Measurements from ENCODE around the gene DPP10. TPM values are rescaled to one million over a fixed set of nuclear protein-coding genes. Genes with fewer than 3 reads are reported as not detected.

Gene DPP10
- total RNA-seq, 6 experiments from 2014 or later, result not detected

DNA sequence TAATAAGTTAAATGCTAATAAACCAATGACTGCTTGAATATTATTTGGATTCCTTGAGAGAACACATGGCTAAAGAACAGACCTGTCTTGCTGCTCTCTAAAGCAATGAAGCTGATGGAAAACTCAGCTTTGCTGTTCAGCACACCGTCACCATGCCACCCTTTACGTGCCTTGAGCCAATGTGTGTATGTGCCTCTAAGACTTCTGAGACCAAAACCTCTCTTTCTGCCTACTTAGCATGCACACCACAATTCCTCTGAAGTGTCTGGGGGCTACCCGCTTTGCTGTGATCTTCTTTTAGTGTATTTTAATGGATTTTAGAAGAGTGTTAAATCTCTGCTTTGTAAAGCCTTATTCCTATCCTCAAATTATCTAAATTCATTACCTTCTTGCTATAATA lies 345.0 kb downstream of the DPP10 start:
- Mint-ChIP-seq H3K4me3 (no peak overlapping the region), H3K9me3 (peaks cover 30% of the 10 kb centered on the region), H3K36me3 (ENCODE audit: low read depth) (no peaks in the 10 kb centered on the region), H3K27me3 (ENCODE audit: insufficient read depth) (no peaks in the 10 kb centered on the region), H3K27ac (no peak overlapping the region), H3K4me1 (ENCODE audit: low read depth) (no peaks in the 10 kb centered on the region)
- TF ChIP-seq, protein P1, sequence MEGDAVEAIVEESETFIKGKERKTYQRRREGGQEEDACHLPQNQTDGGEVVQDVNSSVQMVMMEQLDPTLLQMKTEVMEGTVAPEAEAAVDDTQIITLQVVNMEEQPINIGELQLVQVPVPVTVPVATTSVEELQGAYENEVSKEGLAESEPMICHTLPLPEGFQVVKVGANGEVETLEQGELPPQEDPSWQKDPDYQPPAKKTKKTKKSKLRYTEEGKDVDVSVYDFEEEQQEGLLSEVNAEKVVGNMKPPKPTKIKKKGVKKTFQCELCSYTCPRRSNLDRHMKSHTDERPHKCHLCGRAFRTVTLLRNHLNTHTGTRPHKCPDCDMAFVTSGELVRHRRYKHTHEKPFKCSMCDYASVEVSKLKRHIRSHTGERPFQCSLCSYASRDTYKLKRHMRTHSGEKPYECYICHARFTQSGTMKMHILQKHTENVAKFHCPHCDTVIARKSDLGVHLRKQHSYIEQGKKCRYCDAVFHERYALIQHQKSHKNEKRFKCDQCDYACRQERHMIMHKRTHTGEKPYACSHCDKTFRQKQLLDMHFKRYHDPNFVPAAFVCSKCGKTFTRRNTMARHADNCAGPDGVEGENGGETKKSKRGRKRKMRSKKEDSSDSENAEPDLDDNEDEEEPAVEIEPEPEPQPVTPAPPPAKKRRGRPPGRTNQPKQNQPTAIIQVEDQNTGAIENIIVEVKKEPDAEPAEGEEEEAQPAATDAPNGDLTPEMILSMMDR (IDR thresholded peaks at IDR 0.05), result no peak
- DNase-seq, result no peak

DNA sequence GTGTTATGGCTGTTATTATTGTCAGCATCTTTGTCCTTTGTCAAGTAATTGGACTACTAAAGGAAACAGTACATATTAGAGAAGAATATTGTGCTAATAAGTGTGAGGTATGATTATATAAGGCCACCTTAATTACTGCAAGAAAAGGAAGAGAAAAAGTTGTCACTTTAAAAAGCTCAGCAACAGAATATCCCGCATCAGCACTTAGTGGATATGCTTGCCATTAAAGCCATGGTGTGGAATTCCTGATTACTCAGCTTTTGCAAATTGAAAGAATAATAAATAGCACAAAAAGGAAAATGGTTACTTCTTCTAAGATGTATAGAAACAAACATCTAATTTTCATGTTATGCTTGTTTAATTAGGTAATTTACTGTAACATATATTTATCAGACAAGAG lies 347.5 kb downstream of the DPP10 start:
- Mint-ChIP-seq H3K27ac (no peak overlapping the region), H3K9me3 (peaks cover 38% of the 10 kb centered on the region), H3K4me1 (ENCODE audit: low read depth) (no peaks in the 10 kb centered on the region), H3K36me3 (ENCODE audit: low read depth) (no peaks in the 10 kb centered on the region), H3K27me3 (ENCODE audit: insufficient read depth) (no peaks in the 10 kb centered on the region), H3K4me3 (no peak overlapping the region)
- TF ChIP-seq, protein P1 (IDR thresholded peaks at IDR 0.05), result no peak
- no peak for DNase-seq

DNA sequence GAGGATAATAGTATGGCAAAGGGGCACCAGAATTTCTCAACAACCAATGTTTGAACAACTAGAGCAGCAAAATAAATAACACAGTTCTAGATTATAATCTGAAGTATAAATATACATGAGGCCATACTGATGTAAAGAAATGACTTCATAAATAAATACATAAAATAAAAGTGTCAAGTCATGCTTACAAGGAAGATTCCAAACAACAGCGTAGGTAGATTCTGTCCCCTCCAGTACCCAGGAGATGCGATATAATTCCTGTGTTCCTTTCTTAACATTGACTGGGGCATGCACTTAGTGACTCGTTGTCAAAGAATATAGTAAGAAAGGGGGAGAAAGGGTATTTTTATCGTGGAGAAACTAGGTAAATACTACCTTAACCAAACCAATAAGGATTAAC lies 355.1 kb downstream of the DPP10 start:
- H3K4me3 Mint-ChIP-seq, result no peak overlapping the region
- H3K27me3 Mint-ChIP-seq (ENCODE audit: insufficient read depth), result no peaks in the 10 kb centered on the region
- TF ChIP-seq, protein P1 (IDR thresholded peaks at IDR 0.05), result no peak
- H3K4me1 Mint-ChIP-seq (ENCODE audit: low read depth), result no peaks in the 10 kb centered on the region
- no peak overlapping the region for H3K27ac Mint-ChIP-seq
- DNase-seq, result no peak
- peaks cover 40% of the 10 kb centered on the region for H3K9me3 Mint-ChIP-seq
- no peaks in the 10 kb centered on the region for H3K36me3 Mint-ChIP-seq (ENCODE audit: low read depth)

DNA sequence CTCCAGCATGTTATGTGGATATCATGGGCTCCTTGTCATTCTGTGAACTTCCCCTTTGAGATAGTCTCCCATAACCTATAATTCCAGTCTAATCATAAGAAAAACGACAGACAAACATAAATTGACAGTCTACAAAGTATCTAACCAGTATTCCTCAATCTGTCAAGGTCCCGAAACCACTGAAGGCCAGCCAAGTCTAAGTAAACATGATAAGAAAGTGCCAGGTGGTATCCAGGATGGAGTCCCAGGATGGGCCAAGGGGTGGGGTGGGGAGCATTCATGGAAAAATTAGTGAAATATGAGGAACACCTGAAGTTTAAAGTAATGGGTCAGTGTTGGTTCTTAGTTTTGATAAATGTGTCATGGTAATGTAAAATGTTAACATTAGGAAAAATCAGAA lies 355.5 kb downstream of the DPP10 start:
- H3K27ac Mint-ChIP-seq, result no peak overlapping the region
- no peak for DNase-seq
- H3K4me1 Mint-ChIP-seq (ENCODE audit: low read depth), result no peaks in the 10 kb centered on the region
- H3K27me3 Mint-ChIP-seq (ENCODE audit: insufficient read depth), result no peaks in the 10 kb centered on the region
- H3K36me3 Mint-ChIP-seq (ENCODE audit: low read depth), result no peaks in the 10 kb centered on the region
- no peak overlapping the region for H3K4me3 Mint-ChIP-seq
- TF ChIP-seq, protein P1 (IDR thresholded peaks at IDR 0.05), result no peak
- H3K9me3 Mint-ChIP-seq, result peaks cover 37% of the 10 kb centered on the region

DNA sequence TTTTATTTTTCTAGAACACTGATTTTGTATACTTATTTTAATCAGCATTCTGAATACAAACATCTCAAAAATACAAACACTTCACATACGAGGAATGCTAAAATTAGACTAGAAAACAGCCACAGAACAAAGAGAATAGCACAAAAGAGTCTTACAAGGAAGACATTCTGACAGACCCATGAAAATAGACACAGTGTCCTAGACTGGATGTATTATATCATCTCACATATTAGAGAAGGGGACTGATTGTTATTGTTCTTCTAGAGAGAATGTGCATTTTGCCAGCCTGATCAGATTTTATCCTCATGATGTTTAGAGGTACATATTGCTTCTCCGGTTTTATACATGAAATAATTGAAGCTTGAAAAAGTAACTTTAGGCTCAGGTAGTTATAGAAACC lies 357.9 kb downstream of the DPP10 start:
- H3K27ac Mint-ChIP-seq, result no peak overlapping the region
- no peak for DNase-seq
- H3K4me1 Mint-ChIP-seq (ENCODE audit: low read depth), result no peaks in the 10 kb centered on the region
- H3K9me3 Mint-ChIP-seq, result peaks cover 37% of the 10 kb centered on the region
- H3K4me3 Mint-ChIP-seq, result no peak overlapping the region
- no peaks in the 10 kb centered on the region for H3K27me3 Mint-ChIP-seq (ENCODE audit: insufficient read depth)
- 0 out of 2 replicates have a peak, but pooled peaks cover 5% of the 10 kb centered on the region for H3K36me3 Mint-ChIP-seq (ENCODE audit: low read depth)
- TF ChIP-seq, protein P1 (IDR thresholded peaks at IDR 0.05), result no peak

GRCh38 chr2:114805195-114805594 lies 362.8 kb downstream of the DPP10 start:
- no peak for DNase-seq
- Mint-ChIP-seq H3K4me1 (ENCODE audit: low read depth) (no peaks in the 10 kb centered on the region), H3K9me3 (peaks cover 45% of the 10 kb centered on the region), H3K27me3 (ENCODE audit: insufficient read depth) (no peaks in the 10 kb centered on the region), H3K27ac (no peak overlapping the region), H3K4me3 (no peak overlapping the region), H3K36me3 (ENCODE audit: low read depth) (0 out of 2 replicates have a peak, but pooled peaks cover 7% of the 10 kb centered on the region)
- TF ChIP-seq, protein P1 (IDR thresholded peaks at IDR 0.05), result no peak

All from HFFc6 (cell line).